HepG2 (cell line): ENCODE data around the gene ZNF154.
A peak's percentile ranks its signal among the peaks of the same experiment; 100 is the strongest.

Experiments used
- ARID2 ChIP-seq: sonication (generic); formaldehyde crosslinking; IDR thresholded peaks from 2 replicates; pipeline ENCODE4 v1.8.1; 2022; ENCODE audit warnings: mild to moderate bottlenecking, missing genetic modification reagents, borderline replicate concordance
- CEBPZ ChIP-seq: IDR thresholded peaks from 2 replicates; pipeline ENCODE4 v1.6.1; 2012; ENCODE audit warnings: low read length, improper control_type of control experiment
- ELF4 ChIP-seq: sonication (generic); formaldehyde crosslinking; IDR thresholded peaks from 2 replicates; pipeline ENCODE4 v1.5.0; 2020; ENCODE audit warnings: missing genetic modification reagents, mild to moderate bottlenecking, moderate library complexity, borderline replicate concordance
- EP300 ChIP-seq, 3 experiments: sonication (generic) in 1 of 3; formaldehyde crosslinking in 1 of 3; IDR thresholded peaks; 2 replicates each; pipeline versions ENCODE4 v1.5.1 to v1.6.1; 2011 to 2020; ENCODE audit warnings: low read depth in 2 of 3, low read length in 2 of 3, borderline replicate concordance in 1 of 3, improper control_type of control experiment in 1 of 3, mild to moderate bottlenecking in 1 of 3, missing genetic modification reagents in 1 of 3, moderate library complexity in 1 of 3
- GABPA ChIP-seq, 2 experiments: IDR thresholded peaks; 2 replicates each; pipeline ENCODE4 v1.6.1; 2011 to 2016; ENCODE audit warnings: low read depth in 2 of 2, low read length in 1 of 2, missing biosample characterization in 1 of 2, missing genetic modification characterization in 1 of 2
- KAT7 ChIP-seq: IDR thresholded peaks from 2 replicates; pipeline ENCODE4 v1.6.1; 2018; ENCODE audit warnings: borderline replicate concordance, missing compliant biosample characterization
- POLR2A ChIP-seq, 2 experiments: IDR thresholded peaks; 2 replicates each; pipeline ENCODE4 v1.6.1; 2011; ENCODE audit warnings: low read depth in 2 of 2, low read length in 2 of 2, mild to moderate bottlenecking in 1 of 2, moderate library complexity in 1 of 2; ENCODE audit not compliant: insufficient read depth in 1 of 2
- POLR2AphosphoS5 ChIP-seq: IDR thresholded peaks from 2 replicates; pipeline ENCODE4 v1.6.1; 2012; ENCODE audit warnings: low read depth, low read length
- SAFB2 ChIP-seq: sonication (generic); formaldehyde crosslinking; IDR thresholded peaks from 2 replicates; pipeline ENCODE4 v1.5.1; 2020; ENCODE audit warnings: missing genetic modification reagents, low read depth, mild to moderate bottlenecking, borderline replicate concordance
- TOPORS ChIP-seq: sonication (generic); formaldehyde crosslinking; IDR thresholded peaks from 2 replicates; pipeline ENCODE4 v1.8.0; 2023; ENCODE audit warnings: mild to moderate bottlenecking, missing genetic modification reagents
- ZFP91 ChIP-seq: sonication (generic); formaldehyde crosslinking; IDR thresholded peaks from 2 replicates; pipeline ENCODE4 v1.9.0; 2022; ENCODE audit warnings: missing genetic modification reagents, mild to moderate bottlenecking, borderline replicate concordance
- ZNF138 ChIP-seq: sonication (generic); formaldehyde crosslinking; IDR thresholded peaks from 2 replicates; pipeline ENCODE4 v1.5.0; 2020; ENCODE audit warnings: mild to moderate bottlenecking, low read depth, missing genetic modification reagents
- ZNF543 ChIP-seq: sonication (generic); formaldehyde crosslinking; IDR thresholded peaks from 2 replicates; pipeline ENCODE4 v1.4.0; 2020; ENCODE audit warnings: mild to moderate bottlenecking, missing genetic modification reagents

- TF ChIP-seq POLR2A (IDR thresholded peaks at IDR 0.05; ENCODE audit: insufficient read depth in 1 of 2, low read depth in 2 of 2, low read length in 2 of 2), result no peak
- no peak for TF ChIP-seq SAFB2 (CRISPR knock-in tag)
- TF ChIP-seq GABPA (IDR thresholded peaks at IDR 0.05; ENCODE audit: low read depth, low read length), result no peak
- no peak for TF ChIP-seq GABPA (CRISPR knock-in tag; IDR thresholded peaks at IDR 0.05; ENCODE audit: low read depth)
- no peak for TF ChIP-seq TOPORS (CRISPR knock-in tag)
- no peak for TF ChIP-seq ELF4
- TF ChIP-seq ZFP91 (CRISPR knock-in tag), result no peak
- peak; percentile 36; the same call in 1 of the 2 replicates for TF ChIP-seq ZNF543 (CRISPR knock-in tag)
- no peak for TF ChIP-seq KAT7
- TF ChIP-seq ARID2 (CRISPR knock-in tag), result no peak
- no peak for TF ChIP-seq EP300 (IDR thresholded peaks at IDR 0.05; ENCODE audit: low read depth in 2 of 2, low read length in 2 of 2)
- no peak for TF ChIP-seq EP300 (CRISPR knock-in tag; IDR thresholded peaks at IDR 0.05; ENCODE audit: borderline replicate concordance)
- TF ChIP-seq ZNF138, result no peak
- TF ChIP-seq CEBPZ, result no peak
- TF ChIP-seq POLR2AphosphoS5, result no peak
Observed at GRCh38 chr19:57682226-57682766, 26.7 kb downstream of the ZNF154 start.
